ENCODE measurements around the gene SPEG.
A peak's percentile ranks its signal among the peaks of the same experiment; 100 is the strongest.

The SPEG gene

DNA sequence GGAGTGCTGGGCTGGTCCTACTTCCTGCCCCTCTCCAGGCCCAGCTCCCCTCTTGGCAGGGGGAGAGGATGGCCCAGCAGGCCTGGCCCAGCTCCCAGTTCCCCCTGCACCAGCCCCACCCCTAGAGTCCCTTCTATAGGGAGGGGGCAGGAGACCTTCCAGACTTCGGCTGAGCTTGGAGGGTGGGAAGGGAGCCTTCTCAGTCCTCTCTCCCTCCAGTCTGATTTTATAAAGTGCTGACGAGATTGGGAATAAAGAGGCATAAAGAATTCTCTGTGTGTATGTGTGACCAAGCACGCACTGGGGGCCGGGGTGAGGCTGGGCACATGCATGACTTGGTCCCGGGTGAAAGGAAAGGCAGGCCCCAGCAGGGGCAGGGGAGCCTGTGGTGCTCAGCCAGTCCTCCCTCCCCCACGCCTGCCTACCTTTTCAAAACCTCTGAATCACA, 103.9 kb downstream of the SPEG start:
- peak; percentile 80 for DNase-seq

DNA sequence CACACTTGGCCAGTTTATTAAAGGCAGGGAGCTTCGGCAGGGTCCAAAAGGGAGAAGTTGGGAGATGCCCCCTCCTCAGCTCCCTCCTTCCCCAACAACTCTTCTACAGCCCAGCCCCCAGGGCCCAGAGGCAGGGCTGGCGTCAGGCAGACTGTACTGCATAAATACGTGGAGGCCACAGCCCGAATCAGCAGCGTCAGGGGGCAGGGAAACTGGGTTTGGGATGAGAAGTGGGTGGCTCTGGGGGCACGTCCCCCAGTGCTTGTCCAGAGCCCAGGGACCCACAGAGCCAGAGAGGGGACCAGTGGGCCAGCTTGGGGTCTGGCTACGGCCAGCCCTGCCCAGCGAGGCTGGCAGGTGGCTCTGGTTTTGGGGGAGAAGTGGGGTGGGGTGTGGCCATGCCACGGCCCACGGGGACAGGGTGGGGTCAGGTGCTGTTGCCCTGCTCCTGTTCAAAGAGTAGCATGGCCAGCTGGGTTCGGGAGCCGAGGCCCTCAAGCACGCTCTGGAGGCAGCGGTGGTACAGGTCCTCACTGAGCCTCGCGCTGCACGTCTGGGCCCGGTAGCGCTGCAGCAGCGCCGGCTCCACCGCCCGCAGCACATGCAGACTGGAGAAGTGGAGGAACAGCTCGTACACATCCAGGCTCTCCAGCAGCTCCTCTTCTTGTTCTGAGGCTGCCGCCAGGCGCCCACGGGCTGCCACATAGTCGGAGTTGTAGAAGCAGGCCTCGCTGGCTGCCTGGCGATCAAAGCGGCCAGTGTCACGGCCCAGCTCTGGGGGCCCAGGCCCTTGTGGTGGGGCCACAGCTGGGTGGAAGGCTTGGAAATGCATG, 104.5 kb downstream of the SPEG start:
- no peak for DNase-seq

DNA sequence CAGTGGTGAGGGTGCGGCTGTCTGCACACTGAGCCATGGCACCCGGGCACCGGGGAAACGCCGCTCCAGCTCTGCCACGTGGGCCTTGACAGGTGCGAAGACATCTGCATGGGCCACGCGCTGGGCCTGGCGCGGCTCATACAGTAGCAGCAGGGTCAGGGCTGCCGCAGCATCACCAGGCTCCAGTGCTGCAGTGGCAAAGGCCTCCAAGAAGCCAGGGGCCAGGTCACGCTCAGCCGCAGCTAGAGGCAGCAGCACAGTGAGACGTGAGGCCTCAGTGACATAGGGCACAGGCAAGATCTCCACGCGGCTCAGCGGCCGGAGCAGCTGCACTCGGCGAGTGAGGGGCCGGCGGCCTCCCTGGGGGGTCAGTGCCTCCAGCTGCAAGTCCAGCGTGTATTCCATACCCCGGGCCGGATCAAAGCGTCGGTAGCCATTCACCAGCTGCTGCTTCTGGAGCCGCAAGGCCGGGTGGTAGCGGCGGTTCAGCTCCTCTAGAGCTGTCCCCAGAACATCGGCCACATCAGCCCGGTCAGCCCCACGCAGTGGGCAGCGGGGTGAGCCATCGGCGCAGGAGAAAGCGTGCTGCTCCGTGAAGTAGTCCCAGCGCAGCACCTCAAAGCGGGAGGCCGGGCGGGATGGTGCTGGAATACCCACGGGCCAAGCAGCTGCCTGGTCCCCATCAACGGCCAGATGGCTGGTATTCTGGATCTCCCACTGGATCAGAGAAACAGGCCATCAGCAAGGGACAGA, 105.5 kb downstream of the SPEG start:
- peak; percentile 52 for DNase-seq

DNA sequence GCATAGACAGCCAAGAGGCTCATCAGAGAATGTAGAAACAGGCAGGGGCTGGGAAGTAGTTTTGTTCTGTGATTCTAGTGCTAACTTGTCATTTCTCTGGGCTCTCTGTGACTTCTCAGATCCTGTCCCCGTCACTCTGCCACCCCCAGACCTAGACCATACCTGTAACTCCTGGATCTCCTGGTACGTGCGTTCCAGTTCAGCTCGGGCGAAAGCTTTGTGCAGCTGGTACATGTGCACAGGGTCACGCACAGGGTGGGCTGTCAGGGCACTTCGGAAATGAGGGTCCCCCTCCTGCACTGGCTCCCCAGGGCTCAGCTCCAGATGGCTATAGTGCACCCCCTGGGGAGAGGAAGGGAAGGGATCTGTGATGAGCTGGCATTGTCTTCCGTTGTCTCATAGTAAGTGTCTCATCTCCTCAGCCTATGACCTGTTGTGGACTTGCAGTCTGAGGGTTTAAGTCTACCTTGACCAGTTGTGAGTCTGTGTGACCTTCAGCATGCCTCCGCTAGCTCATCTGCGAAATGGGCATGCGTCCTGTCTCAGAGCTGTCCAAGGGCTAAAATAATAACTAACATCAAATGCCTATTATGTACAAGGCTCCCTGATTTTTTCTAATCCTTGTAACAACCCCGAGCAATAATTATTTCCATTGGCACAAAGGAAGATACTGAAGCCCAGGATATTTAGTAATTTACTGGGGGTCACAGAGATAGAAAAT, 106.3 kb downstream of the SPEG start:
- no peak for DNase-seq

DNA sequence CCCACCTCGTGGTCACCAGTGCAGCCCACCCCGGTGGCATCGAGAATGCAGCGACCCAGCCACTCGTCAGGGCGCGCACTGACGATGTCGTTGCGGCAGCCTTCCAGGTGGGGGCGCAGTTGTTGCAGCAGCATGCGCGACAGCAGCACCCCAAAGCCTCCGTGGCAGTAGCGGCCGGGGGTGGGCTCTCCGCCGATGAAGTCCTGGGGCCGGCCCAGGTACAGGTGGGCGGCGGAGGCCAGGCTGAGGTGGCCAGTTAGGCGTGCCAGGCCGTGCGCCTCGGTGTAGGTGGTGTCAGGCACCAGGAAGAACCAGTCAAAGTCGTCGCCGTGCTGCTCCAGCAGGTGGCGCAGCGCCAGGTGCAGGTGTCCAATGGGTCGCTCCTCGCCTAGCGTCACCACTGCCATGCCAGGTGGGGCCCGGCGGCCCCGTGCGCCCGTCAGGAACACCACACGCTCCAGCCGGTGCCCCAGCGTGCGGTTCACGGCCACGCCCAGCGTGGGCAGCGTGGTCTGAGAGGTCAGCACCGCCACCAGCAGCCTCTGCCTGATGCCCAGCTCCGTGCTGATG, 107.1 kb downstream of the SPEG start:
- DNase-seq = peak; percentile 94

DNA sequence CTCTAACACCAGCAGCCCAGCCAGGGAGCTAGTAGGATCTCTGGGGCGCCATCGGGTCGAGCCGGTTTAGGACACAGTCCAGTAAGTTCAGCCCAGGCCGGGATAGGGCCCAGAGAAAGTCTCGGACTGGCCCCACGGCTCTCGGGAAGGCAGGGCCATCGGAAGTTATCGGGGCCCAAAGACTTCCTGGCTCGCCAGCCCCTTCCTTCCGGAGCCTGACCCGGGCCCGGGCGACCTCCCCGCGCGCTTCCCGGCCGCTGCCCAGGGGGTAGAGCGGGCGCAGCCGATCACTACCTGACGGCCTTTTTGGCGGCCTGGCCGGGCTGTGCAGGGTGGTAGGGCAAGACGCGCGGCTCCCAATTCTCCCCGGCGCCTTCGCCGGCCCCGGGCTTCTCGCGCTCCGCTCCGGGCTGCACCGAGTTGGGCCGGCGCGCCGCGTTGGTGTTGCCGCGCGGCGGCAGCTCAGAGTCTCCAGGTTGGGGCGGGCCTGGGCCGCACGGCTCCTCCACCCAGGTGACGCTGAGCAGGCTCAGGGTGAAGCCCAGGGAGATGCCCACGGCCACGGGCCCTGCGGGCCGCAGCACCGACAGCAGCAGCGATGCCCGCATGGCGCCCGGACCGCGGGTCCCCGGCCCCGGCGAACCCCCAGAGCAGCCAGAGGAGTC, 108.4 kb downstream of the SPEG start:
- no peak for DNase-seq

DNA sequence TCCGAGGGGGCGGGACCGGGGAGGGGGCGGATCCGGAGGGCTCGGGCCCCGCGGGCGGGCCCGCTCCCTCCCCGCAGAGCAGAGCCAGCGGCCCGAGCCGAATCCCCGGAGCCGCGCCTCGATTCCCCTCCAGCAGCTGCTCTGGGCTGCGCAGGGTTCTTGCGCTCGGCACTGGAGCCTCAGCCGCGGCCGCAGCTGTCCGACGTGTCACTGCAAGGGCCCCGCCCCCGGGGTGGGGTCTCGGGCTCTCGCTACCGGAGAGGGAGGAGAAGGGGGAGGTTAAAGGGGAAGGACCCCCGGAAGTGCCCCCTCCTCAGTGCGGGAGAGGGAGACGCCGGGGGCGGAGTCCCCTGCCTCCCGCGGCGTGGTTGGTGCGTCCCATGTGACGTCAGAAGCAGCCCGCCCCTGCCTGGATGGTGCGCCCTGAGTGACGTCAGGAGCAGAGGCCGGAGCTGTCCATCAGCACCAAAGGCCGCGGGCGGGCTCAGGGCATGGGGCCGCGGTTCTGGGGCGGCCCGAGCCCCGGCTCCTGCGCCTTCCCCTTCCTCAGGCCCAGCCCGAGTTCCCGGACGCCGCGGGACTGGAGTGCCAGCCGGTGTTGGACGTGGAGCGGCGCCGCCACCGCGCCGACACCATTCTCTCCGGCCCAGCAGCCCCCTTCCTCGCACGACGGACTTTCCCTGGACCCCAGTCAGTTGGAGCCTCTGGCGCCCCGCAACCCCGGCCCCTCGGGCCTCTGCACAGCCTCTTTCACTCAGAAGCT, 109.1 kb downstream of the SPEG start, which contains the start of the genes CHPF and TMEM198:
Gene CHPF (minus strand): TSS at position 214 of the 763 bp plus-strand sequence. CDS start 271 bp downstream, outside the sequence.
Gene TMEM198 (plus strand): TSS at position 433 of the 763 bp plus-strand sequence. CDS start 700 bp downstream, outside the sequence.
- DNase-seq = peak; percentile 99

DNA sequence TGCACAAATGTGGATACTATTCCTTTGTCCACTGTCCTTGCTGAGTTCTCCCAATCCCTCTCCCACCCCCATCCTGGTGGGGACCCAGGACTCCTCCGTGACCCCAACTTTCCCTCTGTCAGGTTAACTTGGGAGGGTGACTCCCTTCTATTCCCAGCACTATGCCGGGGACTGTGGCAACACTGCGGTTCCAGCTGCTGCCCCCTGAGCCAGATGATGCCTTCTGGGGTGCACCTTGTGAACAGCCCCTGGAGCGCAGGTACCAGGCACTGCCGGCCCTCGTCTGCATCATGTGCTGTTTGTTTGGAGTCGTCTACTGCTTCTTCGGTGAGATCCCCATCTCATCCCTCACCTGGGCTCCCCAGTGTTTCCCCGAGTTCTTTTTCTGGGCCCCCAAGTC, 109.9 kb downstream of the SPEG start:
- no peak for DNase-seq

DNA sequence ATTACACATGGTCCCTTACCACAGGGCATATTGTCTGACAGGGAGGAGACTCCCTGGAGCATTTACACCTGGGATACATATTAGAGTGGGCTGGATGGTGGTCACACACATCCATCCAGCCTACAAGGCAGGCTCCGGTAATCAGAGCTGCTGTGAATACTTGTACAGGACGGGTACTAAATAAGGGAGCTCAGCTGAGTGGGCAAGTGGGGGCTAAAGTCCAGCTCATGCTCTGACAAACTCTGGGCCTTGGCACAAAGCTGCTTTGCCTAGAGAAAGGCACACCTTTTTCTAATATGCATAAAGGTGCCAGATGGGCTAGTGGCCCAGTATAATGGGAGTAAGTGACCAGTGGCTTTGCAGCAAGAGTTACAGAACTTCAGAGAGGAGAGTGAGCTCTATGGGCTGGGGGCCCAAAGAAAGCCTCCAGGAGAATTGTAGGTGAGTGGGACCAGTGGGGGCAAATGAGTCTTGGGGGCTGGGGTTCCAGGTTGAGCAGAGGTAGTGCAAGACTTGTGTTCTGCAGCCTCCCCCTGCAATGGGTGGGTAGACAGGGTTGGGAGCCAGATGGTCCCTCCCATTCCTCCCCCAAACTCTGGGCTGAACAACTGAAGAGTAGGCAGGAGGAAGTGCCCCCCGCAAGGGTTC, 110.8 kb downstream of the SPEG start:
- no peak for DNase-seq

DNA sequence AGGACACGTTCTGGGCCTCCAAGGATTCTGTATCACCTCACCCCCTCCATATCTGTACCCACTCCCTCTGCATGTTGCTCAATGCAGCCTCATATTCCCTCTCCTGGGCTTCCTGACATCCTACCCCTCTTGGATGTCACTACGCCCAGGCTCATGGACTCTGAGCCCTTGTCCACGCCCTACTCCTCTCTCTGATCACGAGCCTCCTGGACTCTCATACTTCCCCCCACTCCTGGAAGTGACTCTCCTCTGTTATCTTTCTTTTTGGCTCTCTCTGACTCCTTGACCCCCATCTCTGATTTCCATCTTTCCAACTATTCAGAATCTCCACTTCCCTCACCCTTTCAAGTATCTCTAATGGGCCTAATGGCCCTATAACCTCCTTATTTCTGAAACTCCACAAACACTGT, 111.3 kb downstream of the SPEG start:
- DNase-seq = no peak

DNA sequence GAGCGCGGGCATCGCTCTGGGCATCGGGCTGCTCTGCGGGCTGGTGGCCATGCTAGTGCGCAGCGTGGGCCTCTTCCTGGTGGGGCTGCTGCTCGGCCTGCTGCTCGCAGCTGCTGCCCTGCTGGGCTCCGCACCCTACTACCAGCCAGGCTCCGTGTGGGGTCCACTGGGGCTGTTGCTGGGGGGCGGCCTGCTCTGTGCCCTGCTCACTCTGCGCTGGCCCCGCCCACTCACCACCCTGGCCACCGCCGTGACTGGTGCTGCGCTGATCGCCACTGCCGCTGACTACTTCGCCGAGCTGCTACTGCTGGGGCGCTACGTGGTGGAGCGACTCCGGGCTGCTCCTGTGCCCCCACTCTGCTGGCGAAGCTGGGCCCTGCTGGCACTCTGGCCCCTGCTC, 113.0 kb downstream of the SPEG start:
- DNase-seq = no peak

All from eye (tissue), 1 donor.